Neural crest cell (in vitro differentiated cells): ENCODE data around the gene EVA1A. TPM values are rescaled to one million over a fixed set of nuclear protein-coding genes. Genes with fewer than 3 reads are reported as not detected.

Experiments used
- DNase-seq: peaks from one replicate; pipeline ENCODE4 v3.0.0; 2021; ENCODE audit warnings: low read depth, mixed read lengths, low spot score
- H3K27ac Mint-ChIP-seq: one replicate; pipeline ENCODE4 v1.8.0; 2021; ENCODE audit warnings: mild to moderate bottlenecking, mixed read lengths; ENCODE audit not compliant: unreplicated experiment
- H3K27me3 Mint-ChIP-seq: 2 replicates; pipeline ENCODE4 v1.8.0; 2021; ENCODE audit warnings: low read depth, mild to moderate bottlenecking, mixed read lengths
- H3K36me3 Mint-ChIP-seq: 2 replicates; pipeline ENCODE4 v1.8.0; 2021; ENCODE audit warnings: low read depth, mild to moderate bottlenecking, mixed read lengths
- H3K4me1 Mint-ChIP-seq: 2 replicates; pipeline ENCODE4 v1.8.0; 2021; ENCODE audit warnings: mixed read lengths
- H3K4me3 Mint-ChIP-seq: one replicate; pipeline ENCODE4 v1.8.0; 2021; ENCODE audit warnings: mild to moderate bottlenecking, mixed read lengths
- H3K9me3 Mint-ChIP-seq: 2 replicates; pipeline ENCODE4 v1.8.0; 2021; ENCODE audit warnings: mixed read lengths
- CTCF ChIP-seq: fragments of 200-600 bp; sonication (generic); conservative IDR thresholded peaks from 2 replicates; pipeline ENCODE4 v1.5.0; 2021; ENCODE audit warnings: antibody characterized with exemption, mild to moderate bottlenecking
- total RNA-seq: library from RNA; stranded (reverse); gene quantifications from 2 replicates; pipeline ENCODE4 v1.2.1, GENCODE V29; 2021

EVA1A gene
- total RNA-seq, 1 donor from 2014 or later: 3.8 TPM

- Mint-ChIP-seq H3K4me3 (no peak overlapping the region), H3K36me3 (no peaks in the 10 kb centered on the region), H3K4me1 (peaks cover 14% of the 10 kb centered on the region), H3K27me3 (no peaks in the 10 kb centered on the region), H3K9me3 (peaks cover 2% of the 10 kb centered on the region), H3K27ac (no peak overlapping the region)
- peak; percentile 50 for TF ChIP-seq CTCF
- no peak for DNase-seq
These were observed 95.3 kb downstream of the EVA1A start for GRCh38 chr2:75465317-75465984.

DNA sequence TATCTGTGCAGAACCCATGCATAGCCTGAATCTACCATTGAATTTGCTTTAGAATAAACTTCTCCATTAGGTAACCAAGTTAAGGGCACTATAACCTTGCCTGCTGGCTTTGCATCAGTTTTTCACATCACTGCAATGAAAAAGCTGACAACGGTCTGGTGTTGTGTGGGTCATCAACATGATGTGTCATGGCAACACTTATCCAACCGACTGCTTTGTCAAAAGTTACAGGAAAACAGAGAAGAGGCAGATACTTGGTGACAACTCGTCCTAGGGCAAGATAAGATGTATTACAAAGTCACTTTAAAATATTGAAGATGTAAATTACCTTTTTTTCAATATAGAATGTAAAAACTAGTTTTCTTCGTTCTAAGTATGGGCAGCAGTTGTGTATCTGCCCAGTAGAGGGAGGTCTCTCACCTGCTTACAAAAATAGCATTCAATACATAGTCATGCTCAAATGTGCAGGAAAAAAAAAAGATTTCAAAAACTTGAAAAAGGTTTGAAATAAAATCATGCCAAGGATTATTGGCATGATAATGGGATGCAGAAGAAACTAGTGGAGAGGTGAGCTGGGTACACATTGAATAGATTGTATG lies 96.3 kb downstream of the EVA1A start:
- no peak for DNase-seq
- H3K9me3 Mint-ChIP-seq: peaks cover 3% of the 10 kb centered on the region
- no peaks in the 10 kb centered on the region for H3K36me3 Mint-ChIP-seq
- H3K4me3 Mint-ChIP-seq: no peak overlapping the region
- H3K27me3 Mint-ChIP-seq: no peaks in the 10 kb centered on the region
- H3K4me1 Mint-ChIP-seq: peaks cover 17% of the 10 kb centered on the region
- TF ChIP-seq CTCF: peak; percentile 87
- no peak overlapping the region for H3K27ac Mint-ChIP-seq

- H3K4me1 Mint-ChIP-seq: peaks cover 19% of the 10 kb centered on the region
- peaks cover 3% of the 10 kb centered on the region for H3K9me3 Mint-ChIP-seq
- no peak for DNase-seq
- TF ChIP-seq CTCF: no peak
- no peaks in the 10 kb centered on the region for H3K27me3 Mint-ChIP-seq
- no peak overlapping the region for H3K27ac Mint-ChIP-seq
- no peak overlapping the region for H3K4me3 Mint-ChIP-seq
- no peaks in the 10 kb centered on the region for H3K36me3 Mint-ChIP-seq
These were observed 98.0 kb downstream of the EVA1A start for GRCh38 chr2:75462721-75463120.

DNA sequence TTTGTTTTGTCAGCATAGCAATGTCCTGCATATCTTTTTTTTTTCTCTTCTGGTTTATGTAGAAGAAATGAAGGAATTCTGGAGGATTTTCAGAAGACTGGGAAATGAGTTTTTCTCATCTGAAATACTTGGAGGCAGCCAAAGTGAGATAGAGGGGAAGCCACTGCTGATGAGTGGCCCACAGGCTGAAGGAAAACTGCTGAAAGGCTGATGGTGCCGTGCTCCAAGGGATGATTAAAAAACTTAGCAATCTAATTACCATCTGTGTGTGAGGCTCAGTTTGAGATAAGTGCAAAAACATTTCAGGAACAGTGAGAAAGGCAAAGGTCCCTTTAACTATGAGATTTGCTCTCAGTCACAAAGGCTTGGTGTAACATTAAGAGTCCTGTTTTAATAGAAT lies 98.5 kb downstream of the EVA1A start:
- peaks cover 3% of the 10 kb centered on the region for H3K9me3 Mint-ChIP-seq
- no peak for TF ChIP-seq CTCF
- no peak overlapping the region for H3K4me3 Mint-ChIP-seq
- no peaks in the 10 kb centered on the region for H3K36me3 Mint-ChIP-seq
- H3K27ac Mint-ChIP-seq: no peak overlapping the region
- no peaks in the 10 kb centered on the region for H3K27me3 Mint-ChIP-seq
- no peak for DNase-seq
- peaks cover 22% of the 10 kb centered on the region for H3K4me1 Mint-ChIP-seq

- no peak for DNase-seq
- Mint-ChIP-seq H3K36me3 (no peaks in the 10 kb centered on the region), H3K27me3 (no peaks in the 10 kb centered on the region), H3K27ac (no peak overlapping the region), H3K9me3 (peaks cover 3% of the 10 kb centered on the region), H3K4me3 (no peak overlapping the region), H3K4me1 (peaks cover 27% of the 10 kb centered on the region)
- TF ChIP-seq CTCF: no peak
These were observed 100.1 kb downstream of the EVA1A start for GRCh38 chr2:75460630-75461029.
